ENCODE results near the gene CD55. TPM values are rescaled to one million over a fixed set of nuclear protein-coding genes. Genes with fewer than 3 reads are reported as not detected.

Gene CD55
- total and polyA plus RNA-seq, 2 of the 13 experiments (the other 11 are each of a cell fraction or from before 2014, with no cell fraction given), result 6.0 to 56.0 TPM

DNA sequence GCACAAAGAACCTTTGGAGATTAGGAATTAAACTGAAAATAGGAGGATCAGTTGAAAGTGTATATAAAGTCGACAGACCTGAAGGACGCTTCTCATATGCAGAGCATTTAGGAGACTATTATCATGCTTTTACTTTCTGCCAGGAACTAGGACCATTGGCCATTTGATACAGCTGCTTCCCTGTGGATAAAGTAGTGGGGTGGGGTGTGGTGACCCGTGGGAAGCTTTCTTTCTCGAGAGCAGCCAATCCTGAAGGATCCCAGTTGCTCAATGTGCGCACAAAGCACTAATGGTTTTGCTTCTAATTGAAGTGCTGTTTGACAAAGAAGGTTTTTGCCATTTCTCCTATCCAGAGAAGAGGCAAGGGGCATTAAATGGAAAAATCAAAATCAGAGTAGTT is 14.9 kb upstream of the CD55 start (continued):
- TF ChIP-seq, protein P1, sequence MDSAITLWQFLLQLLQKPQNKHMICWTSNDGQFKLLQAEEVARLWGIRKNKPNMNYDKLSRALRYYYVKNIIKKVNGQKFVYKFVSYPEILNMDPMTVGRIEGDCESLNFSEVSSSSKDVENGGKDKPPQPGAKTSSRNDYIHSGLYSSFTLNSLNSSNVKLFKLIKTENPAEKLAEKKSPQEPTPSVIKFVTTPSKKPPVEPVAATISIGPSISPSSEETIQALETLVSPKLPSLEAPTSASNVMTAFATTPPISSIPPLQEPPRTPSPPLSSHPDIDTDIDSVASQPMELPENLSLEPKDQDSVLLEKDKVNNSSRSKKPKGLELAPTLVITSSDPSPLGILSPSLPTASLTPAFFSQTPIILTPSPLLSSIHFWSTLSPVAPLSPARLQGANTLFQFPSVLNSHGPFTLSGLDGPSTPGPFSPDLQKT (CRISPR knock-in tag; IDR thresholded peaks at IDR 0.05; ENCODE audit: borderline replicate concordance), result no peak
- TF ChIP-seq CERS6 (CRISPR knock-in tag; IDR thresholded peaks at IDR 0.05) (no peak), TSC22D2 (CRISPR knock-in tag; IDR thresholded peaks at IDR 0.05; ENCODE audit: borderline replicate concordance) (no peak), ZNF10 (CRISPR knock-in tag; IDR thresholded peaks at IDR 0.05; ENCODE audit: borderline replicate concordance, low read depth) (no peak), IRF1 (CRISPR knock-in tag; IDR thresholded peaks at IDR 0.05; ENCODE audit: low read depth) (no peak)
- TF ChIP-seq, protein P2, sequence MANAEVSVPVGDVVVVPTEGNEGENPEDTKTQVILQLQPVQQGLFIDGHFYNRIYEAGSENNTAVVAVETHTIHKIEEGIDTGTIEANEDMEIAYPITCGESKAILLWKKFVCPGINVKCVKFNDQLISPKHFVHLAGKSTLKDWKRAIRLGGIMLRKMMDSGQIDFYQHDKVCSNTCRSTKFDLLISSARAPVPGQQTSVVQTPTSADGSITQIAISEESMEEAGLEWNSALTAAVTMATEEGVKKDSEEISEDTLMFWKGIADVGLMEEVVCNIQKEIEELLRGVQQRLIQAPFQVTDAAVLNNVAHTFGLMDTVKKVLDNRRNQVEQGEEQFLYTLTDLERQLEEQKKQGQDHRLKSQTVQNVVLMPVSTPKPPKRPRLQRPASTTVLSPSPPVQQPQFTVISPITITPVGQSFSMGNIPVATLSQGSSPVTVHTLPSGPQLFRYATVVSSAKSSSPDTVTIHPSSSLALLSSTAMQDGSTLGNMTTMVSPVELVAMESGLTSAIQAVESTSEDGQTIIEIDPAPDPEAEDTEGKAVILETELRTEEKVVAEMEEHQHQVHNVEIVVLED (CRISPR knock-in tag; IDR thresholded peaks at IDR 0.05; ENCODE audit: borderline replicate concordance), result no peak

- Histone ChIP-seq H3K4me1 (ENCODE audit: insufficient read depth, low read length) (peaks cover 16% of the 10 kb centered on the region), H2AFZ (ENCODE audit: low read length) (no peak overlapping the region), H3K9me3 (ENCODE audit: low read length) (no peaks in the 10 kb centered on the region), H3K4me3 (replicated peaks in 1 of 3; ENCODE audit: insufficient read depth in 1 of 3, low read depth in 2 of 3, low read length in 3 of 3) (no peak overlapping the region), H3K36me3 (replicated peaks in 1 of 2; ENCODE audit: control insufficient read depth in 1 of 2, insufficient read depth in 2 of 2, low read length in 2 of 2) (no peaks in the 10 kb centered on the region), H3K4me2 (ENCODE audit: low read depth, low read length) (no peak overlapping the region), H3K27me3 (ENCODE audit: control insufficient read depth in 1 of 2, insufficient read depth in 2 of 2, low read length in 2 of 2) (no peaks in the 10 kb centered on the region), H3K9ac (ENCODE audit: insufficient read depth, low read depth, low read length) (no peak overlapping the region), H3K79me2 (ENCODE audit: insufficient read depth, low read length) (no peaks in the 10 kb centered on the region), H3K27ac (ENCODE audit: extremely low read length, insufficient read depth, low read length) (no peak overlapping the region), H4K20me1 (ENCODE audit: insufficient read depth, low read length) (no peaks in the 10 kb centered on the region)
- BruUV-seq (replicated peaks), result no TSS peak
- TF ChIP-seq GATA4 (IDR thresholded peaks at IDR 0.05; ENCODE audit: borderline replicate concordance, low read depth), result no peak
- TF ChIP-seq, protein P3, sequence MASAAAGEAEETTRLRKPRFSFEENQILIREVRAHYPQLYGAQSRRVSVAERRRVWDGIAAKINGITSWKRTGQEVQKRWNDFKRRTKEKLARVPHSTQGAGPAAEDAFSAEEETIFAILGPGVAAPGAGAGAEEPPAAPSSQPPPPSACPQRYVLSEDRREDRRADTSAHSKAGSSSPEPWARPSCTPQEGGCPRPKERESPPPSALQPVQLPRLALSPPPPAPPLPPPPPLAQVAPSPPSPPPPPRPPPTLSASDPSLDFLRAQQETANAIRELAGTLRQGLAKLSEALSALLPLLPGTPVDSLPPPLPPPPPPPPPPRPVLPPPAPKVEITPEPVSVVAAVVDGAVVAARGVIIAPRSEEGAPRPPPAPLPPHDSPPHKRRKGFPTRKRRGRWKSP (CRISPR knock-in tag; IDR thresholded peaks at IDR 0.05), result no peak
- no peak for TF ChIP-seq ZNF138 (CRISPR knock-in tag; IDR thresholded peaks at IDR 0.05; ENCODE audit: low read depth)
- no peak for TF ChIP-seq ZNF331 (CRISPR knock-in tag; IDR thresholded peaks at IDR 0.05)
- no peak for TF ChIP-seq SMAD1 (CRISPR knock-in tag; IDR thresholded peaks at IDR 0.05; ENCODE audit: borderline replicate concordance, low read depth)
- no peak for TF ChIP-seq ZNF562 (CRISPR knock-in tag; IDR thresholded peaks at IDR 0.05; ENCODE audit: borderline replicate concordance)
- TF ChIP-seq HDAC6 (IDR thresholded peaks at IDR 0.05; ENCODE audit: low read depth, low read length), result no peak
- no peak for TF ChIP-seq TEF (CRISPR knock-in tag; IDR thresholded peaks at IDR 0.05)
- no peak for DNase-seq (ENCODE audit: low spot score)
- no peak for ATAC-seq
- in situ Hi-C loops (cut with HindIII; ENCODE audit: extremely low pct_ligation_motif_present, low pct_unique_long_range_greater_than_20kb), result no loop called here
- intact Hi-C loops (cut with micrococcal nuclease; ENCODE audit: unreplicated experiment), result no loop called here
- POLR2A ChIA-PET, result no interaction called here
- 80% methylated on average over 2 of the region's 2 CpGs for WGBS (ENCODE audit: low lambda C conversion rate)
- CTCF ChIA-PET (ENCODE audit: low intra/inter-chr PET ratio, low total read pairs), result no interaction called here
- FAIRE-seq, result no peak
These were observed 12.9 kb upstream of the CD55 start for GRCh38 chr1:207308451-207309190.
